Choroid plexus epithelial cell (primary cell): ENCODE results near the gene CLEC10A.

ENCODE experiments used
- DNase-seq: peaks from one replicate; pipeline ENCODE4 v3.0.0-alpha.2; 2010; ENCODE audit warnings: low read depth
- H3K4me3 ChIP-seq: 2 replicates; pipeline ENCODE4 v1.5.1; 2011; ENCODE audit warnings: low read depth, mild to moderate bottlenecking, control low read depth, low read length, moderate library complexity
- TF ChIP-seq, protein P1 (sequence below): conservative IDR thresholded peaks from 2 replicates; pipeline ENCODE4 v1.5.1; 2011; ENCODE audit warnings: low read depth, mild to moderate bottlenecking, control low read depth, inconsistent platforms, low read length, moderate library complexity

Gene CLEC10A

DNA sequence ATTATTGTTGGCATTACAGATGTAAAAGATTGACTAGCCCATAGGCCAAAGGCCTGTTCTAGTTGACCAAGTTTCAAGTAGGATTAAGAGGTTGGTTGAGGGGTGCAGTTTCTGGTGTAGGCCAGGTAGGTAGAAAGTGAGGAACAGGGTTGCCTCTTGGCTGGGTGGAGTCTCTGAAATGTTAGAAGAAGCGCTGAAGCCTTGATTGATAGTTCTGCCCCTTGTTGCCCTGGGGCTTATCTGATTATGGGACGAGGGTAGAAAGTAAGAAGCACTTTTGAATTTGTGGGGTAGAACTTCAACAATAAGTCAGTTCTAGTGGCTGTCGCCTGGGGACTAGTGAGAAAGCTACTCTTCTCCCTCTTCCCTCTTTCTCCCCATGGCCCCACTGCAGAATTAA, 51.0 kb downstream of the CLEC10A start:
- TF ChIP-seq, protein P1, sequence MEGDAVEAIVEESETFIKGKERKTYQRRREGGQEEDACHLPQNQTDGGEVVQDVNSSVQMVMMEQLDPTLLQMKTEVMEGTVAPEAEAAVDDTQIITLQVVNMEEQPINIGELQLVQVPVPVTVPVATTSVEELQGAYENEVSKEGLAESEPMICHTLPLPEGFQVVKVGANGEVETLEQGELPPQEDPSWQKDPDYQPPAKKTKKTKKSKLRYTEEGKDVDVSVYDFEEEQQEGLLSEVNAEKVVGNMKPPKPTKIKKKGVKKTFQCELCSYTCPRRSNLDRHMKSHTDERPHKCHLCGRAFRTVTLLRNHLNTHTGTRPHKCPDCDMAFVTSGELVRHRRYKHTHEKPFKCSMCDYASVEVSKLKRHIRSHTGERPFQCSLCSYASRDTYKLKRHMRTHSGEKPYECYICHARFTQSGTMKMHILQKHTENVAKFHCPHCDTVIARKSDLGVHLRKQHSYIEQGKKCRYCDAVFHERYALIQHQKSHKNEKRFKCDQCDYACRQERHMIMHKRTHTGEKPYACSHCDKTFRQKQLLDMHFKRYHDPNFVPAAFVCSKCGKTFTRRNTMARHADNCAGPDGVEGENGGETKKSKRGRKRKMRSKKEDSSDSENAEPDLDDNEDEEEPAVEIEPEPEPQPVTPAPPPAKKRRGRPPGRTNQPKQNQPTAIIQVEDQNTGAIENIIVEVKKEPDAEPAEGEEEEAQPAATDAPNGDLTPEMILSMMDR, result no peak
- DNase-seq, result no peak
- H3K4me3 ChIP-seq, result no peak overlapping the region

DNA sequence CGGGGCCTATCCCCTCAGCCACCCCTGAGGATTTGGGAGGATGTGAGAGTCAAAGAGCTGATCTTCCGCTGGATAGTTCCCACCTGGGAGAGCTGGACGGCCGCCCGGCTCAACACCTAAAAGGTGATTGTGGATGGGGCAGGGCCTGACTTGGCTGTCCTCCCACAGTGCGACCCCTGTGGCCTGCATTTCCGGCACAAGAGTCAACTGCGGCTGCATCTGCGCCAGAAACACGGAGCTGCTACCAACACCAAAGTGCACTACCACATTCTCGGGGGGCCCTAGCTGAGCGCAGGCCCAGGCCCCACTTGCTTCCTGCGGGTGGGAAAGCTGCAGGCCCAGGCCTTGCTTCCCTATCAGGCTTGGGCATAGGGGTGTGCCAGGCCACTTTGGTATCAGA, 52.7 kb downstream of the CLEC10A start:
- TF ChIP-seq, protein P1, result no peak
- no peak overlapping the region for H3K4me3 ChIP-seq
- DNase-seq, result no peak

GRCh38 chr17:7026471-7027115, 53.5 kb downstream of the CLEC10A start:
- no peak for DNase-seq
- no peak overlapping the region for H3K4me3 ChIP-seq
- TF ChIP-seq, protein P1, result no peak

GRCh38 chr17:7025245-7025644, 54.8 kb downstream of the CLEC10A start:
- TF ChIP-seq, protein P1, result no peak
- H3K4me3 ChIP-seq, result no peak overlapping the region
- DNase-seq, result no peak
